ENCODE data around the gene TMA7. TPM values are rescaled to one million over a fixed set of nuclear protein-coding genes. Genes with fewer than 3 reads are reported as not detected.
"Not testable (repeated sequence)": the region's sequence is repeated elsewhere in the genome, so short reads cannot be mapped to it uniquely, and the experiment has no call there.

The TMA7 gene
- total and polyA plus RNA-seq, 12 donors: 140 to 1,063 (median 196) TPM

GRCh38 chr3:48456456-48456855 lies 16.4 kb downstream of the TMA7 start:
- Histone ChIP-seq H3K4me3 (no peak overlapping the region), H3K27ac (no peak overlapping the region), H3K9me3 (no peaks in the 10 kb centered on the region), H3K36me3 (peaks cover 0 to 100% (median 39%) of the 10 kb centered on the region in 9 donors), H3K27me3 (no peaks in the 10 kb centered on the region), H3K4me1 (no peaks in the 10 kb centered on the region)
- intact Hi-C loops (cut with DNase I): loop anchor here in 1 of 10 donors (5.0 kb wide), 1 partner anchor 86 kb away; no protein-coding TSS in a partner anchor
- 94 to 100% methylated on average over 1 of the region's 1 CpG for WGBS, 2 donors
- DNase-seq (no peak), ATAC-seq (no peak)
- TF ChIP-seq CTCF (IDR thresholded peaks at IDR 0.05): no peak

- H3K4me3 ChIP-seq: no peak overlapping the region
- no peaks in the 10 kb centered on the region for H3K9me3 ChIP-seq
- 95% methylated on average over 3 of the region's 3 CpGs for WGBS, 2 donors
- no peak for TF ChIP-seq CTCF (IDR thresholded peaks at IDR 0.05)
- intact Hi-C loops (cut with DNase I): loop anchor here in 1 of 10 donors (5.0 kb wide), 1 partner anchor 83 kb away; no protein-coding TSS in a partner anchor
- peaks cover 0 to under 1% (median 0%) of the 10 kb centered on the region in 9 donors for H3K4me1 ChIP-seq
- peaks cover 0 to 87% (median 31%) of the 10 kb centered on the region in 9 donors for H3K36me3 ChIP-seq
- no peaks in the 10 kb centered on the region for H3K27me3 ChIP-seq
- no peak for DNase-seq
- ATAC-seq: no peak
- H3K27ac ChIP-seq: no peak overlapping the region
These were observed 19.3 kb downstream of the TMA7 start for GRCh38 chr3:48459331-48459730.

- intact Hi-C loops (cut with DNase I): loop anchor here in 5 of 10 donors (5.0 to 10.0 kb wide), 5 partner anchors 47 to 225 kb away; partner anchors contain the start of genes NCKIPSD (in 1 of the 5) and SLC26A6 (in 1 of the 5)
- no peaks in the 10 kb centered on the region for H3K9me3 ChIP-seq
- peaks cover 2 to 7% (median 5%) of the 10 kb centered on the region in 9 donors for H3K4me1 ChIP-seq
- no peaks in the 10 kb centered on the region for H3K27me3 ChIP-seq
- ATAC-seq: no peak
- no peak for DNase-seq
- peaks cover 0 to 86% (median 28%) of the 10 kb centered on the region in 9 donors for H3K36me3 ChIP-seq
- H3K27ac ChIP-seq: no peak overlapping the region
- WGBS, 2 donors: 67 to 73% methylated on average over 7 of the region's 7 CpGs
- no peak for TF ChIP-seq CTCF (IDR thresholded peaks at IDR 0.05)
- H3K4me3 ChIP-seq: no peak overlapping the region
These were observed 19.9 kb downstream of the TMA7 start for GRCh38 chr3:48459773-48460516.

GRCh38 chr3:48460517-48460902 lies 20.5 kb downstream of the TMA7 start:
- Histone ChIP-seq H3K27me3 (no peaks in the 10 kb centered on the region), H3K9me3 (no peaks in the 10 kb centered on the region), H3K4me1 (peaks cover 2 to 12% (median 10%) of the 10 kb centered on the region in 9 donors), H3K27ac (no peak overlapping the region), H3K4me3 (no peak overlapping the region), H3K36me3 (peaks cover 0 to 81% (median 25%) of the 10 kb centered on the region in 9 donors)
- intact Hi-C loops (cut with DNase I): loop anchor here in 4 of 10 donors (5.0 to 10.0 kb wide), 4 partner anchors 47 to 224 kb away; partner anchors contain the start of genes NCKIPSD (in 1 of the 4) and SLC26A6 (in 1 of the 4)
- no peak for DNase-seq
- ATAC-seq: no peak
- 89 to 93% methylated on average over 3 of the region's 3 CpGs for WGBS, 2 donors
- TF ChIP-seq CTCF (IDR thresholded peaks at IDR 0.05): no peak

GRCh38 chr3:48461767-48462166 lies 21.7 kb downstream of the TMA7 start:
- Histone ChIP-seq H3K36me3 (peaks cover 0 to 70% (median 25%) of the 10 kb centered on the region in 9 donors), H3K4me1 (peaks cover 7 to 25% (median 17%) of the 10 kb centered on the region in 9 donors)
- H3K27me3 ChIP-seq, H3K27ac ChIP-seq, ATAC-seq, H3K9me3 ChIP-seq, DNase-seq, H3K4me3 ChIP-seq: not testable (repeated sequence)
- WGBS, 2 donors: 91 to 93% methylated on average over 7 of the region's 7 CpGs
- intact Hi-C loops (cut with DNase I): loop anchor here in 4 of 10 donors (5.0 to 10.0 kb wide), 4 partner anchors 46 to 223 kb away; partner anchors contain the start of genes NCKIPSD (in 1 of the 4) and SLC26A6 (in 1 of the 4)

All from heart right ventricle (tissue), 16 donors.